ENCODE measurements around the gene GSX1. TPM values are rescaled to one million over a fixed set of nuclear protein-coding genes. Genes with fewer than 3 reads are reported as not detected.

GSX1 gene
- polyA plus RNA-seq, 3 donors: not detected

DNA sequence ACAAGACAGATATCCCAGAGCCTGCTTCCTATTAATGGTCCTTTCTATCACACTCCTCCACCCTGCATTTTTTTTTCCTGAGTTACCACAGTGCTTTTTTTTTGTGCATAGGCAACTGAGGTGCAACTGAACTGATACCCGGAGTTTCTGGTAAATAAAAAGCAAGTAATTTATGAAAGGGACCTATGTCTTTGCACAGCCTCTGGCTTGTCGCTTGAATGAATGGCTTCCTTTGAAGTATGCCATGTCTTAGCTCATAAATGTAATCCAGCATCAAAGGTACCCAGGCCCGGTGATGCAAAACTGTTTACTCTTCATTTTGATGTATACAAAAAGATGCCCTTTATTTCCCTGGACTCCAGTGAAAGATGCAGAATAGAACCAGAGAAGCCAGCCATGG lies 31.8 kb downstream of the GSX1 start:
- DNase-seq (ENCODE audit: extremely low read depth in 1 of 11, low read depth in 9 of 11, low spot score in 4 of 11): no peak

DNA sequence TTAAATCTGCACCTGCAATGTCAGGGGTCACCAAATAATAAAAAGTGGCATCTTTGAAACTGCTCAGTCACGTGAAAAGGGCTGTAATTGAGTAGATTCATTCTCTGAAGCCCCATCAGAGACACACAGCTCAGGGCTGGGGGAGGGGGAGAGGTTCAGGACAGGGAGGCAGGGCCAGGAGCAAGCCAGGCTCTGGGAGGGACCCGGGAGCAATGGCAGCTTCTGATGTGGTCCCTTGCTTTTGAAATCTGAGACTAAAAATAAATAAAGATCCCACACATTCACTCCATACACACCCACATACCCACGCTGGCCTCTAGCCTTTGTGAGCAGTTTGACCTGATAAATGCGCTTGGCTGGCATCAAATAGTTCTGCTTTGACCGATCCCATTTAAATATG lies 32.8 kb downstream of the GSX1 start:
- DNase-seq (ENCODE audit: extremely low read depth in 1 of 11, low read depth in 9 of 11, low spot score in 4 of 11): peak in 2 of 11 donors; percentile 10 to 20

DNA sequence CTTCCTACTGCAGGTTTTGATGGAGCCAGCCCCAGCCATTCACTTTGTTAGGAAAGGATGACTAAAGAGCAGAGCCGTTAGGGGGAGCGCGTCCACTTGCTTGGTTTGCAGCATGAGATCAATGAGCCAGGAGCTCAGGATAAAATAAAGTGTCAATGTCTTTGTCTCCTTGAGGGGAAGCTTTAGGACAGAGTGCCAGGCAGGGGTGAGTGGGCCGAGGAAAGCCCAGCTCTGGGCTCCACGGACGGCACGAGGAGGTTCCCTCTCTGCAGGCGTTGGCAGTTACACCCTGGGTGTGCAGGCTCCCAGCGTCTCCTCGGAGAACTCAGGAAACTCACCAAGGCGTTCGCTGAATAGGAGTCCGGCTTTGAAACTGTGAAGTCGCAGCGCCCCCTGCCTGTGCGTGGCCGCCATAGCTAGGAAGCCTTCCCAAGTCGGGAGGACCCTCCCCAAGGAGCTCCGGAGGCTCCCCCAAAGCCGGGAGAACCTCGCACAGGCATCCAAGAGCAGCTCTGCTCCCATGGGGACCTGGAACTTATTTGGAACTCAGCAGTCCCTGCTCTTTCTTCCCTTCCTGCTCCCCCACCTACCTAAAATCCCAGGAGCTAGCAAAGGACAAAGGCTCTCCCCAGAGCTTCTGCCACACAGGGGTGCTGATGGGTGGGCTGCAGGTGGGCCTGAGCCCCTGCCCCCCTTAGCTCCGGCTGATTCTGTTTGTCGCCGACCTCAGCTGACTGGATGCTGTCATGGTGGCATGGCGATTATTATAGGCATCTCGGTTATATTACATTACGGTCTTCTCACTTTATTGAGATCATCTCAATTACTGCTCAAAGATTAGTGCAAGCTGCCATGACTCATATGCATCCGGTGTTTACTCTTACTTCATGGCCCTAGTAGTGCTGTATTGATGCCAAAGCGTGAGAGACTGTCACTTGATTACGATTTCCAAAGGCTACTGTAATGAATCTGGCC lies 34.4 kb downstream of the GSX1 start:
- DNase-seq (ENCODE audit: extremely low read depth in 1 of 11, low read depth in 9 of 11, low spot score in 4 of 11): peak; percentile 58 to 83 (median 76)

DNA sequence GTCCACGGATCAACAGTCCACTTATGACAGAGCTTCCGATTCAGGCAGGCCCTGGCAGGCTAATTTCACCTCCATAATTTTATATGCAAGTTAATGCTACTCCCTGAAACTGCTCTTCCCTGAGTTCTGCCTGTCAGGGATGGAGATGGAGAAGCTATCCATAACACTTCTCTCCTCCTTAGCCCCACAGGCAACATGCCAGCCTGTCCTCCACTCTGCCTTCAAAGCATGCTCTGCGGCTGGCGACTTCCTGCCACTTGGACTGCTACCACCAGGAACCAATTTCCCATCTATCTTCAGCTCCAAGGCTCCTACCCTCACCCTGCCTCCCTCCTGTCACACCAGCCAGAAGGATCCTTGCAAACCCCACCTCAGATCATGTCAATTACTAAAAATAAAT lies 35.4 kb downstream of the GSX1 start:
- DNase-seq (ENCODE audit: extremely low read depth in 1 of 11, low read depth in 9 of 11, low spot score in 4 of 11): no peak

DNA sequence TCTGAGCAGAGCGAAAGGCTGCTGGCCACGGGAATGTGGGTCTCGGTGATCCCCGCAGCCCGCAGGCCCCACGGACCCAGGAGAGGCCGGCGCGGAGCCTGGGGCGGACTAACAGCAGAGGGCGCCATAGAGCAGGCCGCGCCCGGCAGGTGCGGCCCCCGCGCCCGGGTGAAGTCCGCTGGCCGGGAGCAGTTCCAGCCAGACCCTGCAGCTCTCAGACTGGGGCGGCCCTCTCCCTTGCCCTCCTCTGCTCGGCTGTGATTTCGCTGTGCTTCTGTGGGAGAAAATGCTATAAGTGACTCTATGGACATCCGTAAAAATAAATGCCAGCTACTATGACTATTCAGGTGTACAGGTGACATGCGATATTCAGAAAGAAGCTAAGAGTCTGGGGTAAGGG lies 37.7 kb downstream of the GSX1 start:
- peak in 6 of 11 donors; percentile 40 to 53 (median 44) for DNase-seq (ENCODE audit: extremely low read depth in 1 of 11, low read depth in 9 of 11, low spot score in 4 of 11)

DNA sequence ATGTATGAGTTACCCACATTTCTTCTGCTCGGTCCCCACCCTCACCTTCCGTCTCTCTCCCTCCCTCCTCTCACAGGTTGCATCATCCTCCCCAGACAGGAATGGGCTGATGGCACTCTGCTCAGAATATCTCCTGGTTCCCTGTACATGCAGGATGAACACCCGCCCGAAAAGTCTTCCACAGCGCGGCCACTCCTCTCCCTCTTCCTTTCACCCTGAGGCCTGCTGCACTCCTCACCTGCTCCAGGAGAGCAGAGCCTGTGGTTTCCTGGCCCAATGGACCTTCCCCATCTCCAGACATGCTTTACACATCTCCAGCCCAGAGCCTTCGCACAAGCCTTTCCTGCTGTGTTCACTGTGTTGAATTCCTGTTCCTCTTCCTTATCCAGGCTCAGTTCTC lies 40.9 kb downstream of the GSX1 start:
- no peak for DNase-seq (ENCODE audit: extremely low read depth in 1 of 11, low read depth in 9 of 11, low spot score in 4 of 11)

DNA sequence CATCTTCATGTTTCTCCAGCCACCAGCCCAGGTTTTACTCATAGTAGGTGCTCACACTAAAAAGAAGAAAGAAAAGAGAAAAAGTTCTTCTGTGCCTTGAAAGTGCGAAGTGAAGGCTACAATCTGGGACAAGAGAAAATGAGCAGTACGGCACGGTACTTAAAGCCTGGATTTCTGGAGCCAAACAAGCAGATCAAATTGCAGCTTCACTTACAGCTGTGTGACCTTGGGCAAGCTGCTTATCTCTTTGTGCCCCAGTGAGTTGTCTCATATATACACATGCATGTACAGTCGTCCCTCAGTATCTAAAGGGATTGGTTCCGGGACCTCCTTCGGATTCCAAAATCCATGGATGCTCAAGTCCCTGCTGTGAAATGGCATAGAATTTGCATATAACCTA lies 41.8 kb downstream of the GSX1 start:
- no peak for DNase-seq (ENCODE audit: extremely low read depth in 1 of 11, low read depth in 9 of 11, low spot score in 4 of 11)

DNA sequence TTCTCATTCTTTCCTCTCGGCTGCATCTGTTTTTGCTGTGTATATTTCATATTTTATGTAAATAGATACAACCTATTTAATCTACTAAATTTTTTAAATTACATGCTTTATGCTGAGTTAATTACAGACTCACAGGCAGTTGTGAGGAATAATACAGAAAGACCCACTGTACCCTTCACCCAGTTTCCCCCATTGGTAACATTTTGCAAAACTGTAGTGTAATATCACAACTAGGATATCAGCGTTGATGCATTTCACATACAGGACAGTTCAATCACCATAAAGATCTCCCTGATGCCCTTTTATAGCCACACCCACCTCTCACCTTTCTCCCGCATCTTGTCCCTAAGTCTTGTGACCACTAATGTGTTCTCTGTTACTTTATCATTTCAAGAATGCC lies 43.5 kb downstream of the GSX1 start:
- no peak for DNase-seq (ENCODE audit: extremely low read depth in 1 of 11, low read depth in 9 of 11, low spot score in 4 of 11)

DNA sequence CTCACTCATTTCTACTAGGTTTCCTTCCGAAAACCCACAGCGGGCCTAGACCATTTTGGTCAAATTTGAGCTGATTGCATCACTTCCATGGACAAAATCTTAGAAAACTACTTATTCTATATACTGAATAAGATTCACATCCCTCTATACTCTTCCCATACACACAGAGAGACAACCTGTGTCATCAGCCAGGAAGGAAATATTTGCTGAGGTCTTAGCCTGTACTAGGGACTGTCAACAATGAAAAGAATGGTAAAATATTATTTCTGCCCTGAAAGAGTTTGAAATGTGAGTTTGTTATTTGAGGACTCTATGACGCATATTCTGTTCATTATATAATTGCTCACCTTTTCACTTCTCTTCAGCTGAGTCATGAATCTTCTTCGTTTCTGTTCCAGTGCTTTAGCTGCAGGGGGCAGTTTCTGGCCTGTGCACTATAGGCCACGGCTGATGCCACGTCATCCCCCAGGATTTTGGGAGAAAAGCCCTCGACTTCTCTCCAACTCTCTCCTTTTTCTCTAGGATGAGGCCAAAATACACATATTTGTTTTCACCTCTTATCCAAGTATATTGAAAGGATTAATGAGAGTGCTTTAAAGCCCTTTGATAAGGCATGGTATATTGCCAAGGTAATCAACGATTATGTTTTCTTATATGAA lies 47.7 kb downstream of the GSX1 start:
- no peak for DNase-seq (ENCODE audit: extremely low read depth in 1 of 11, low read depth in 9 of 11, low spot score in 4 of 11)

DNA sequence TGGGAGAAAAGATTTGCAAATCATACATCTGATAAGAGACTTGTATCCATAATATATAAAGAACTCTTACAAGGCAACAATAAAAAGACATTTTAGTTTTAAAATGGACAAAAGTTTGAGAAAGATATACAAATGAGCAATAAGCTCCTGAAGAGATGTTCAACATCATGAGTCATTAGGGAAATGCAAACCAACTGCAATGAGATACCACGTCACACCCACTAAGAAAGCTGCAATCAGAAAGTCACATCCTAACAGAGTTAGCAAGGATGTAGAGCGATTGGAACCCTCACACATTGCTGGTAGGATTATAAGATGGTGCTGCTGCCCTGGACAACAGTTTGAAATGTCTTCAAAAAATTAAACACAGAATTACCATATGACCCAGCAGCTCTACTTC lies 50.3 kb downstream of the GSX1 start:
- DNase-seq (ENCODE audit: extremely low read depth in 1 of 11, low read depth in 9 of 11, low spot score in 4 of 11): no peak

Other genes with a start within 250 kb of the GSX1 start
- 10 to 100 TPM; 10.7 to 13.7 (median 12.4) TPM for gene LNX2, start 172.0 kb upstream of the GSX1 start, polyA plus RNA-seq (ENCODE audit: insufficient read length in 3 of 3)
- 100 to 1,000 TPM; 136 to 155 (median 148) TPM for gene POLR1D, start 170.6 kb upstream of the GSX1 start, polyA plus RNA-seq (ENCODE audit: insufficient read length in 3 of 3)
- gene PDX1, start 127.5 kb downstream of the GSX1 start, polyA plus RNA-seq (ENCODE audit: insufficient read length in 3 of 3): not detected
- gene CDX2, start 176.8 kb downstream of the GSX1 start, polyA plus RNA-seq (ENCODE audit: insufficient read length in 3 of 3): not detected
- not detected for gene URAD, start 196.2 kb downstream of the GSX1 start, polyA plus RNA-seq (ENCODE audit: insufficient read length in 3 of 3)

All from renal cortex interstitium (tissue), 11 donors.